ENCODE measurements around the gene SETDB1.

DNA sequence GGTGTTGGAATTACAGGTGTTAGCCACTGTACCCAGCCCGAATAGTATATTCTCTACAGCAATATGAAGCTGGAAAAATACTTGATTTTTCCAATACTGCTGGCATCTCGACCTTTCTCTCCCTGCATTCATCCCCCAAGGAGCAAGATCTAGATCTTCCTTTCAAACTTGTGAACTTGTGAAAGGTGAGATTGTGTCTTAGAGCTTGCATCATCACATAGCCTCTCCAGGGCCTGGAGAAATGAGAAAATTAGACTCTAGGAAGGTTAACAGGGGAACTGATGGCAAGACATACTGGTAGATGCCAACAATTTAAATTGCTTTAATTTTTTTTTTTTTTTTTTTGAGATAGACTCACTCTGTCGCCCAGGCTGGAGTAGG, 84.2 kb downstream of the SETDB1 start:
- TF ChIP-seq POLR2AphosphoS5 (IDR thresholded peaks at IDR 0.05; ENCODE audit: low read depth), result no peak
- TF ChIP-seq, protein P1, sequence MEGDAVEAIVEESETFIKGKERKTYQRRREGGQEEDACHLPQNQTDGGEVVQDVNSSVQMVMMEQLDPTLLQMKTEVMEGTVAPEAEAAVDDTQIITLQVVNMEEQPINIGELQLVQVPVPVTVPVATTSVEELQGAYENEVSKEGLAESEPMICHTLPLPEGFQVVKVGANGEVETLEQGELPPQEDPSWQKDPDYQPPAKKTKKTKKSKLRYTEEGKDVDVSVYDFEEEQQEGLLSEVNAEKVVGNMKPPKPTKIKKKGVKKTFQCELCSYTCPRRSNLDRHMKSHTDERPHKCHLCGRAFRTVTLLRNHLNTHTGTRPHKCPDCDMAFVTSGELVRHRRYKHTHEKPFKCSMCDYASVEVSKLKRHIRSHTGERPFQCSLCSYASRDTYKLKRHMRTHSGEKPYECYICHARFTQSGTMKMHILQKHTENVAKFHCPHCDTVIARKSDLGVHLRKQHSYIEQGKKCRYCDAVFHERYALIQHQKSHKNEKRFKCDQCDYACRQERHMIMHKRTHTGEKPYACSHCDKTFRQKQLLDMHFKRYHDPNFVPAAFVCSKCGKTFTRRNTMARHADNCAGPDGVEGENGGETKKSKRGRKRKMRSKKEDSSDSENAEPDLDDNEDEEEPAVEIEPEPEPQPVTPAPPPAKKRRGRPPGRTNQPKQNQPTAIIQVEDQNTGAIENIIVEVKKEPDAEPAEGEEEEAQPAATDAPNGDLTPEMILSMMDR (IDR thresholded peaks at IDR 0.05; ENCODE audit: insufficient read depth, low read length), result no peak
- TF ChIP-seq, protein P2, sequence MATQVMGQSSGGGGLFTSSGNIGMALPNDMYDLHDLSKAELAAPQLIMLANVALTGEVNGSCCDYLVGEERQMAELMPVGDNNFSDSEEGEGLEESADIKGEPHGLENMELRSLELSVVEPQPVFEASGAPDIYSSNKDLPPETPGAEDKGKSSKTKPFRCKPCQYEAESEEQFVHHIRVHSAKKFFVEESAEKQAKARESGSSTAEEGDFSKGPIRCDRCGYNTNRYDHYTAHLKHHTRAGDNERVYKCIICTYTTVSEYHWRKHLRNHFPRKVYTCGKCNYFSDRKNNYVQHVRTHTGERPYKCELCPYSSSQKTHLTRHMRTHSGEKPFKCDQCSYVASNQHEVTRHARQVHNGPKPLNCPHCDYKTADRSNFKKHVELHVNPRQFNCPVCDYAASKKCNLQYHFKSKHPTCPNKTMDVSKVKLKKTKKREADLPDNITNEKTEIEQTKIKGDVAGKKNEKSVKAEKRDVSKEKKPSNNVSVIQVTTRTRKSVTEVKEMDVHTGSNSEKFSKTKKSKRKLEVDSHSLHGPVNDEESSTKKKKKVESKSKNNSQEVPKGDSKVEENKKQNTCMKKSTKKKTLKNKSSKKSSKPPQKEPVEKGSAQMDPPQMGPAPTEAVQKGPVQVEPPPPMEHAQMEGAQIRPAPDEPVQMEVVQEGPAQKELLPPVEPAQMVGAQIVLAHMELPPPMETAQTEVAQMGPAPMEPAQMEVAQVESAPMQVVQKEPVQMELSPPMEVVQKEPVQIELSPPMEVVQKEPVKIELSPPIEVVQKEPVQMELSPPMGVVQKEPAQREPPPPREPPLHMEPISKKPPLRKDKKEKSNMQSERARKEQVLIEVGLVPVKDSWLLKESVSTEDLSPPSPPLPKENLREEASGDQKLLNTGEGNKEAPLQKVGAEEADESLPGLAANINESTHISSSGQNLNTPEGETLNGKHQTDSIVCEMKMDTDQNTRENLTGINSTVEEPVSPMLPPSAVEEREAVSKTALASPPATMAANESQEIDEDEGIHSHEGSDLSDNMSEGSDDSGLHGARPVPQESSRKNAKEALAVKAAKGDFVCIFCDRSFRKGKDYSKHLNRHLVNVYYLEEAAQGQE (IDR thresholded peaks at IDR 0.05; ENCODE audit: insufficient replicate concordance, low read depth), result no peak
- no peak for TF ChIP-seq GABPA (IDR thresholded peaks at IDR 0.05; ENCODE audit: low read depth)

Measured in HL-60 (cell line).